Measurements from ENCODE around the gene GLIS1. TPM values are rescaled to one million over a fixed set of nuclear protein-coding genes. Genes with fewer than 3 reads are reported as not detected.
A peak's percentile ranks its signal among the peaks of the same experiment; 100 is the strongest.

The GLIS1 gene
- total RNA-seq, 1 donor from 2014 or later: 0.08 TPM

DNA sequence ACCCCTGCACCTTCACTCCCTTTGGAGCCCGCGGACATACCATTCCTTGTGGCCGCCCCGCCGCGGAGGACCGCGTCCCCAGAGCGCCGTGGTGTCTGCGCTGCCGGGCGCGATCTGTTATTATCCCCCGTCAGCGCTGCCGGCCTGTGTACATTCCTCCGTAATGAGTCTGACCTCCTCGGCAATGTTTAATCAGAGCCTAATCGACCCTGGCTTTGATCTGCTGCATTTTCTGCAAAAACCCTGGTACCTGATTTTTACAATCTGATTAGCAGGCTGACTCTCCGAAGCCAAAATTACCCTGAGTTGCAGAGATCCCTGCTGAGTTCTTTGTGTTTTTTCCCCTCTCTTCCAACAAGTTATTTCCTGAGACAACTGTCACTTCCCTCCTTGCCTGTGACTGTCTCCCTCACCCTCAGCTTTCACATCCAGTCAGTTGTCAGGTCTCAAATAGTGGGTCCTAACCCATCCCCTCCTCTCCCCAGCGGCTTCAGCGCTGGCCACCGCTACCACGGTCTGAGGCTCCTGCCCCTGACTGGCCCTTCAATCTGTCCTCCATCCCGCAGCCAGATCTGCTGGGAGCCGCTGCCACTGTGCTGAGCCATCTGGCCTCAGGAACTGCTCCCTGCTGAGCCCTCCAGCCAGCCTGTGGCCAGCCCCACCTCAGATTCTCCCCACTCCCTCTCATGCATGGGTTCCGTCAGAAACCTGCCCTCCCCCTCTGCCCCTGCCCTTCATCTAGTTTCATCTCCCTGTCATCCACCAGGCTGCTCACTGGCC, 53.5 kb downstream of the GLIS1 start:
- intact Hi-C loops (cut with DNase I): no loop called here
- ATAC-seq (ENCODE audit: poor library complexity) (peak; percentile 37), DNase-seq (peak; percentile 32)

DNA sequence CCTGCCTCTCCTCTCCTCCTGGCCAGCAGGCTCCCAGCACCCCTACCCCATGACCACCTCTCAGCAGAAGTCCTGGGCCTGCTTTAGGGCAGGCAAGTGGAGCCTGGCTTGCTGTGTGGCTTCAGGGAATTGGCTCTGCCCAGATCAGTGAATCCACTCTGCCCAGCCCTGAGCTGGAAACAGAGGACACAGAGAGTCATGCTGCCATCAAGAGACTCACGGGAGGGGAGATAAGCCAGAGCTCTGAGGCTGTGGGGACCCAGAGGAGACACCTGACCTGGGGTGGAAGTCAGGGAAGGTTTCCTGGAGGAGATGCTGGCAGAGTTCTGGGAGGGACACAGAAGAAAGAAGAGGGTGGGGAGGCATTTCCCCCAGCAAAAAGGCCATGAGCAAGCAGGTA, 54.2 kb downstream of the GLIS1 start:
- intact Hi-C loops (cut with DNase I): no loop called here
- no peak for ATAC-seq (ENCODE audit: poor library complexity)
- DNase-seq: no peak

DNA sequence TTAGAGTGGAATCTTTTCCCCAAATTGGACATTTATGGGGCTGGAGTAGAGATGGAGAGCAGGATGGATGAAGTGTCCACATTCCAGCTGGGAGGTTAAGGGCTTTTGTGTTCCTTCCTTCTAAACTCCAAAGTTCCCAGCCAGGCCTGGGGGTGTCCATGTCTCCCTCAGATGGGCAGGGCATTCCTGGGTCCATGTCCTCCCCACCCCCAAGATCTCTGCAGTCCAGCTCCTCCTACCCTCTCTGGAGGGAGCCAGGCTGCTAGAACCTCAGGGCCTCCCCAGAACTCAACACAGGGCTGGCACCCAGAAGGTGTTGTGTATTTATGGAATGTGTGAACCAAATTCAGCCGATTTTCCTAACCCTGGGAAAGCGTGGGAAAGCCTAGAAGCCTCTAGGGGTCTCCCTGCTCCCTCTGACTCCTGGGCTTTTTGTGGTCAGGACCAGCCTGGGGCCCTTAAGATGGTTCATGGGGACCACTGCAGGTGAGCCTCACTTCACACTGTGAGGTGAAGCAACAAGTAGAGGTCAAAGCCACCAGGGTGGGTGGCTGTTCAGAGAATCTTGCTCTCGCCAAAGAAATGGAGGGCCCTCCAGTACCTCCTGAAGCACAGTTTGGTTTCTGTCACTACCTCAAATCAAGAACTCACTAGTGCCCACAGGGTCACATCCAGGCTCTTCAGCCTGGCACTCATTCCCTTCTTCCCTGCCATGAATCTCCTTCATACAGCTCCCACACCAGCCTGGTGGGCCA, 54.8 kb downstream of the GLIS1 start:
- ATAC-seq (ENCODE audit: poor library complexity) (no peak), DNase-seq (peak; percentile 8)
- intact Hi-C loops (cut with DNase I): no loop called here

DNA sequence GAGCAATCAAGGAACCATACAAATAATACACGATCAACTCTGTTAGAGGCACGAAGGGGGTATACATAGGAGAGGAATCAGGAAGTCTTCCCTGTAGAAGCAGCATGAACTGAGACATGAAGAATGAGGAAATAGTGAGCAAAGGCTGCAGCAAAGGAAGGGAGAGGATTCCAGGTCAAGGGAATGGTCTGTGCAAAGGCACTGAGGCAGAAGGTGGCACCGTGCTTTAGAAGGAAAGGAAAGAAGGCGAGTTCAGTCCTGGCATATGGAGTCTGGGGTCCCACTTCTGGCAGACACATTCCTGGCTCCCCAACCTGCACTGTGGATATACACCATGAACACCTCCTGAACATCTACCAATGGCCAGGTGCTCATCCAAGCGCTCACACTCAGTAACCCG, 56.1 kb downstream of the GLIS1 start:
- no peak for ATAC-seq (ENCODE audit: poor library complexity)
- peak; percentile 6 for DNase-seq
- intact Hi-C loops (cut with DNase I): no loop called here

DNA sequence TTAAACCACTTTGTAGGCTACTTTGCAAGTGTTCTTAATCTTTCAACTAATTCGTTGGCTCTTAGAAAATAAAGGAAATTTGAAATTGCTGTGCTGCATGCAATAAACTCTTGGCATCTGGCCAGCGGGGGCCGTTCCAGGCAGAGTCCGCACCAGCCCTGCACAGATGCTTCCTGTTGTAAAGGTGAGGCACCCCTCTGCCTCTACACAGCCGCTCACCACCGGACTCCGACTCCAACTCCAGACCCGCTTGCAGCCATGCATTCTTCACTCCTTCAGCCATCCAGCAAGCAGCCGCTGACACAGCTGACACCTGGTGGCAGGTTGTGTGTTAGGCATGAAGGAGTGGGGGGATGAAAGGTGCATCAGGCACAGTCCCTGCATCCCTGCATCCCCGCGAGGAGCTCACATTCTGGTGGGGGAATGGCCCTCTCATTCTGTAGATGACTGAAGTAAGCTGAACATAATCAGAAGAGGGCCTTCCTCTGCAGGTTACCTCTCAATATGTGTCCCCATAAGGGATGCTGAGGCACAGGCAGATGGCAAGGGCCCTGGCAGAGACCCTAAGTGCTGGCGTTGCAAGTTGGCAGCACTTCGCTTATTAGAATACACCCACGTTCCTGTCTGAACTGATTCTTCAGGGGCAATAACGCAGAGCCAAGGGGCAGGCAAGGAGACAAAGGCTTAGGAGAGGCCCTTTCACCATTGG, 56.8 kb downstream of the GLIS1 start:
- intact Hi-C loops (cut with DNase I): loop anchor here (2.0 kb wide), 1 partner anchor 197 kb away; no protein-coding TSS in a partner anchor
- peak; percentile 59 for DNase-seq
- ATAC-seq (ENCODE audit: poor library complexity): no peak

DNA sequence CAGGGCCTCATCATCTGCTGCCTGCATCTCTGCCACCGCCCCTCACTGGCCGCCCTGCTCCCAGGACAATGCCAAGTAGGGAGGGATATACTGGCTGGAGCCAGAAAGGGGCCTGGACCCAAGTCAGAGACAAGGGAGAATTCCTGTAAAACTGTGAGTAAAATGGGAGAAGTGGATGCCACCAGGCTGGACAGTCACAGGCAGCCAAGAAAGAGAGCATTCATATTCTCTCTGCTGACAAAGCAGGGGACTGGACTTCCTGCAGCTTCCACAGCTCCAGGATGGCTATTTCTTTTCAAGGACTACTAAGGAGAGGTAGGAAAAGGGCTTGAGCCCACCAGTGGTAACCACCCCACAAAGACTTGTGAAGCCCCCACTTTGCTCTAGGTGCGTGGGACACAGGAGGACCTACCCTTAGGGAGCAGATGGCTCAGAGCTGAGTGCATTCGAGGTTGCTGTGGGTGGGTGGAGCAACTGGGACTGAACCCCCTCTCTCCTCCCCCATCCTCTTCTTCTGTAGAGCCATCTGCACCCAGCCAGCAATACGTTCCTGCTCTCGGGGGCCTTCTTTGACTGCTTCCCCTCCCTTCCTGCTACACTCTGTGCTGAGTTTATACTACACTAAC, 57.5 kb downstream of the GLIS1 start:
- no peak for ATAC-seq (ENCODE audit: poor library complexity)
- intact Hi-C loops (cut with DNase I): loop anchor here (2.0 kb wide), 1 partner anchor 197 kb away; no protein-coding TSS in a partner anchor
- no peak for DNase-seq

DNA sequence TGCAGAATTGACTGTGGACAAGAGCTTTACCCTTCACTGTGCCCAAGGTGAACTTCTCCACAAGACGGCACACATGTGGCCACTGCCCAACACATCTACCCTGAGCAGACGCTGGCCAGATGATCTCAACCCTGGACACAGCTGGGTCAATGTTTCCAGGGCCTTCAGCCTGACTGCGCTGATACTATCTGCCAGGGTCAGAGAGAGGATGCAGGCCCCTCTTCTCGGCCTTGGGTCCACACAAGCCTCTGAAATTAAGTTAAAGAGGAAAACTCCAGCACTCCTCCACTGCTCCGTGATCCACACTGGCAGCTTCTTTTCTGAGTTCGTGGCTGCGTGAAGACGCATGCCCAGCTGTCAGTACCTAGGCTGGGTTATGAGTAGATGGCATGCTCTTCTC, 58.1 kb downstream of the GLIS1 start:
- no peak for ATAC-seq (ENCODE audit: poor library complexity)
- no peak for DNase-seq
- intact Hi-C loops (cut with DNase I): loop anchor here (2.0 kb wide), 1 partner anchor 196 kb away; no protein-coding TSS in a partner anchor

DNA sequence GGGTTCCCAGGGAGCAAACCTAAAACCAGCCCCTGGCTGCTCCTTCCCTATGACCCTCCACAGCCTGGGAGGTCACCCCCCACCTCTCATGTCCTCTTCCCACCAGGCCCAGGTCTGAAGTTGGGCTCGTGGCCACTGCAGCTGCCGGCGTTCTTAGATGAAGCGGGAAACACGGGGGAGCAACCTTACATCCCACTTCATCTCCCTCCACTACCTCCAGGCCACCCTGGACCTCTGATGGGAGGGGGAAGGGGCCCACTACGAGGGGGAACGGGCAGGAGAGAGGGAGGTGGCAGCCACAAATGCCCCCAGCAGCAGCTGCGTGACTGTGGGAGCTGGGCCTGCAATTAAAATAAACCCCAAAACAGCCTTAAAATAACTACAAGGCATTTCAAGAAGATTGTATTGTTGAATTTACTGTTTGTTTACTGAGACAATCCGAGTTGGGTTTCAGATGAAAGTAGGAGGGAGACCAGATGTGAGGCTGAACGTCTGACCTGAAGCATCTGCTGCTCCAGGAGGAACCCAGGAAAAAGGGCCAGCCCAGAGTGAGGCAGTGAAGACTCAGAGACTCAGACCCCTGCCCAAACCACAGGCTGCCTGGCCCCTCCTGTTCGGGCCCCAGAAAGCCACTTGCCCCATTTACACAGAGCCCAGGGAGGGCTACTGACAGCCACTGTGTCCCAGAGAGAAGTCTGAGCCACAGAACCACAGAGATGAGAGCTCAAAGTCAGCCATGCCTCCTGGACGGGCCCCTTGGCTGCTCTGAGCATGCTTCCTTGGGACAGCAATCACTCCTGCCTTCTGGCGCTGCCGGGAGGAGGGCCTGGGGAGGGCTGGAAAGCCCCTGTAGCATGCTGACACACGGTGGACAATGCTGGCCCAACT, 59.8 kb downstream of the GLIS1 start:
- DNase-seq (no peak), ATAC-seq (ENCODE audit: poor library complexity) (no peak)
- intact Hi-C loops (cut with DNase I): no loop called here

DNA sequence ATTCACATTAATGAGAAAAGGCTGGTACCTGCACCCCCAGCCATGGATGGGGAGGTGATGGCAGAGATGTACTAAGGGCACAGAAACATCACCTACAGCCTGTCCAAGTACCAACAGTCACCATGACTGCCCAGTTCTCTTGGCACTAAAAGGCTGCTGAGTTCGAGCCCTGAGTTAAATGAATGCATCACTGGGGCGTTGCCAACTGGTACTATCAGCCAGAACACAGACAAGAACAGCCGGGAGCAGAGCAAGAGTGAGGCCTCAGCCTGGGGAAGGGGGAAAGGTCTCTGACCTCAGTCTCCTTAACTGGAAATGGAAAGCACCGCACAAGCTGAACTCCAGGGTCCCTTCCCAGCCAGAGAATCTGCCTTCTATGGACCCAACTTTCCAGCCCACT, 60.5 kb downstream of the GLIS1 start:
- intact Hi-C loops (cut with DNase I): no loop called here
- DNase-seq (no peak), ATAC-seq (ENCODE audit: poor library complexity) (peak; percentile 69)

DNA sequence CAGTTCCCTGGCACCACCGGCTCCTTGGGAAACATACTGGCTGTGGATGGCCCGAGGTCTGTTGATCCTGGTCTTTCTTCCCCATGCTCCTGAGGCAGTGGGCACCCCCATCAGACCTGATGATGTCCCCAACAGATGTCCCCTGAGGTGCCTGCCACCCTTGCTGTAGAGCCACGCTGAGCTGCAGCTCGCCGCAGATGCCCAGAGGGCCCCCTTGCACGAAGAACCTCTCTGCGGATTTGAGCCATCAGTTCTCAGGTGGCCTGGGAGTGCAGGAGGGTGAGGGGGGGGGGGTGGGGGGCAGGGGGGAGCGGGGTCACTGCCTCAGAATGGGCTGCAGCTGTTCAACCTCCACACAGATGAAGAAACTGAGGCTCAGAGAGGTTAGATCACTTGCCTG, 60.9 kb downstream of the GLIS1 start:
- ATAC-seq (ENCODE audit: poor library complexity) (no peak), DNase-seq (no peak)
- intact Hi-C loops (cut with DNase I): no loop called here

DNA sequence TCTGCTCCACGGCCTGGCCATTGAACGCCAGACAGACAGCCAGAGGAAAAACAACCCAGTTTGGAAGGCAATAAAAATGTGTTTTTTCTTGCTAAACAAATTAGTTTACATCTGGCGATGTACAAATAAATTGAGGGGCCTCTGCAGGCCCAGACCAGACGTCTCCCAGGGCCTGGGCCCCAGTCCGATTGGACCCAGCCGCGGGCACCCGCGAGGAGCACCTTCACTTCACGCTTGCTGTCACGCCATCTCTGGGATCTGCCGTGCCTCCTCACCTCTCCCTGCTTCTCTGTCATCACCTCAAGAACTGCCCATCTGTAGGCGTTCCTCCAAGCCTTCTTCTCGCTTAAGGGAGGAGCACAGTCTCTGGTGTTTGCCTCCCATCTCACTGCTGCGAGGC, 61.5 kb downstream of the GLIS1 start:
- intact Hi-C loops (cut with DNase I): no loop called here
- ATAC-seq (ENCODE audit: poor library complexity): no peak

DNA sequence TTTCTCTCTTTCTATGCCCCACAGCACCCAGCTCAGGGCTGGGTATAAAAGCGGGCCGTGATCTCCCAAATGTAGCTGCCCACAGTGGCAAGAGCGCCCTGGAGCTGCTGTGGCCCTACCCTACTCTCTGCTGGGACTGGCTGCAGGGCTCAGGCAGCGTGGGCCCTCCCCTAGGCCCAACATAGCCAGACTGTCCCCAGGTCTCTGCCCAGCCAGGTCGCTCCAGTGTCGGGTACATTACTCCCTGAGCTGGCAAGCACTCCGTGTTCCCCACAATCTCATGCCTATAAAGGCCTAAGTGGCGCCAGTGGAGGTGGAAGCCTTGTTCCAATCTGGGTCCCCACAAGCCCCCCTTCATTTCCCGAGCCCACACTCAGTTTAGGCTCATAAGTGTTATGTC, 66.2 kb downstream of the GLIS1 start:
- DNase-seq (peak; percentile 35), ATAC-seq (ENCODE audit: poor library complexity) (peak; percentile 66)
- intact Hi-C loops (cut with DNase I): no loop called here

More for the DNA sequence above, 61.5 kb downstream of the GLIS1 start:
- peak; percentile 13 for DNase-seq

DNA sequence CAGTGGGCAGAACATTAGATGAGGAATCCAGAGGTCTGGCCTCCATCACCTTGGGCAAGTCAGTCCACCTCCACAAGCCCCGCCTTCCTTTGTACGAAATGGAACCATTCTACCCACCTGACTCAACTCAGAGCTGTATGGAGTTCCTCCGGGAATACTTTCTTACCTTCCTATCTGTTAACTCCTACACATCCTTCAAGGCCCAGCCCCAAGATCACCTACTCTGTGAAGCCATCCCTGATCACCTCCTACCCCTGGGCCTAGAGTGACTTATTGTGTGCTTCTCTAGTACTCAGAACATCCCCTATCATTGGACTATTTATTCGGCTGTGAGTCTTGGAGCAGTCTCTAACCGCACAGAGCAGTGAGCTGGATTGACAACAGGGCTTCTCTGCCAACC, 66.7 kb downstream of the GLIS1 start:
- intact Hi-C loops (cut with DNase I): no loop called here
- no peak for ATAC-seq (ENCODE audit: poor library complexity)
- DNase-seq: peak; percentile 7

DNA sequence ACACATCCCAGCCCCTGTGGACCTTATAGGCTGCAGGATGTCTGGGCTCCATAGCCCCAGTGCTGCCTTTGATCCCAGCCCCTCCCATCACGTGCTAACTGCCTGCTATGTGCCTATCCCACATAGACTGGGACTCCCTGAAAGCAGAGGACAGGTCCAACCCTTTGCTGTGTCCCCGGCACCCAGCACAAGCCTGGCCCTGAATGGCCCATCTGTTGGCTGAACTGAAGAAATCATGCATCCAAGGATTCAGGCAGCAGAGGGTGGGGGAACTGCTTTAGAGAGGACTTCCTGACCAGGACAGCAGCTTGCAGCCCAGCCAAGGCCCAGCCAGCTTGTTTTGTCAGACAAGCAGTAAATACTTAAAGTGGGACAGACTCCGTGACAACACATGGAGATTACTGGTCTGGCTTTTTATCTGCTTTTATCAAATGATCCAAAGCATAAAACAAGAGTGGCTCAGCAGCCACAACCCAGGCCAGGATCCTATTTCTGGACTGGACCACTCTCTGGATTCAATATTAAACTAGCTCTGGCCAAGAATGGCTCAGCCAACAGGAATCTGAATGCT, 69.3 kb downstream of the GLIS1 start:
- ATAC-seq (ENCODE audit: poor library complexity): peak; percentile 25

DNA sequence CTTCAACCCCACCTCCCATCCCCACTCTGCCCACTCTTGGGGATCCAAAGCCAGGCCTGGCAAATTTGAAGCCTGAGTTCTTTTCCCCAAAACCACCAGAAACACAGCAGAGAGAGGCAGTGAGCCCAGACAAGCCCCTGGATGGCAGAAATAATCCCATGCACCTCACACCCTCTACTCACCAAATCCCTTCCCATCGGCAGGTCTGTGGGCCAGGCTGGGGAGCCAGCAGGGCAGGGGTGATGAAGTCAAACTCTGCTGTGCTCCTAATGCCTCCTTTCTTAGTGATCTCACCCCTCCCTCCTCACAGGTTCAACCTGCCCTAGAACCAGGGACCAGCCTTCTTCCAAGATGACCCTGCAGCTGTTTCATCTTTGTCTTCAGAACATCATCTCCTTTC, 72.4 kb downstream of the GLIS1 start:
- ATAC-seq (ENCODE audit: poor library complexity) (no peak), DNase-seq (no peak)

More for the DNA sequence above, 69.3 kb downstream of the GLIS1 start:
- no peak for DNase-seq
- intact Hi-C loops (cut with DNase I): no loop called here

DNA sequence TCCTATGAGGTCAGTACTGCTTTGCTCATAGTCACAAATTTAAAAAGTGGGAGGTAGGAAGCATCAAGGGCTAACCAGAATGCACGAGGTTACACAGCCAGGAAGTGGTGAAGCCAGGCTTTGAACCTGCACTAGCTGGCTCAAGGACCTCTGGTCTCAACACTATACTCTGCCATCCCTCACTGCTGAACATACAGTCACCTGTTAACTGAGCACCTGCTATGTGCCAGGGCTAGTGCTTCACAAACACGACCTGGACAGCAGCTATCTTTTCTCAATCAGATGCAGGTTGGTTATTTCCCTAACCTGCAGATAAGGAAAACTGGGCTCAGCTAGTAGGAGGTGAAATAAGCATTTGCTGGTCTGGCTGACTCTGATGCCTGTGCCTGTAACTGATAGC, 73.0 kb downstream of the GLIS1 start:
- intact Hi-C loops (cut with DNase I): no loop called here
- ATAC-seq (ENCODE audit: poor library complexity) (no peak), DNase-seq (no peak)

More for the DNA sequence above, 72.4 kb downstream of the GLIS1 start:
- intact Hi-C loops (cut with DNase I): no loop called here

DNA sequence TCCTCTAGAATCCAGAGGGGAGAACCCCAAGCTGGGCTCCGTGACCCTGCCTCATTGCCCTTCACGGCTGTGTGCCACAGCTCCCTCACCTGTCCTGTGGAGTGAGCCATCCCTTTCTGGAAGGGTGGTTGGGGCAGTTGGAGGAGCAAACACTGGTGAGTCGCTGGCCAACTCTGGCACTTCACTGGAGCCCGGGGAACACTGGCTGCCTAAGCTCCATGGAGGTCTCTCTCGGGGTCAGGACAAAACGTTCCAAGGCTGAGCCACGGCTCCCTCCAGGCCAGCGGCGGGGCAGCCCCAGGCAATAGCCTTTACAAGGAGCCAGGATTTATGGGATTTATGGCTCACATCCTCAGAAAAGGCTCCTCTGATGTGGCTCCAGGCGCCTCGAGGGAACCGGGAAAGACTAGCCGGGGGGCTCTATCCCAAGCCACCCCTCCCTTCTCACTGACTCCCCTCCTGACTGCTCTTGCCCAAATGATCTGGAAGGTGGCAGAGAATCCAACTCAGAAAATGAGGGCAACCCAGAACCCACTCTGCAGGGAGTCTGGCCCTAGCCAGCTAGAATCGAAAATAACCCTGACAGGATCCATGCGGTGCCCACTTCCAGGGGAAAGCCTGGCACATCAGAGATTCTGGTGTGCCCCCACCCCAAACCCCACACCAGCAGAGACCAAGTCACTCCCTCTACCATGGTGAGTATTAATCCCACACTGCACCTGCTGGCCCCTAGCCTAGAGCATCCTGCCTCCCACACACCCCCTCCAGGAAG, 75.2 kb downstream of the GLIS1 start:
- DNase-seq: no peak

More for the DNA sequence above, 75.2 kb downstream of the GLIS1 start:
- intact Hi-C loops (cut with DNase I): no loop called here
- ATAC-seq (ENCODE audit: poor library complexity): no peak
